Measurements from ENCODE around the gene TMCC3. TPM values are rescaled to one million over a fixed set of nuclear protein-coding genes. Genes with fewer than 3 reads are reported as not detected.
A peak's percentile ranks its signal among the peaks of the same experiment; 100 is the strongest.

The TMCC3 gene
- total and polyA plus RNA-seq, 9 of the 15 experiments (the other 6 are each of a cell fraction or from before 2014, with no cell fraction given): not detected

GRCh38 chr12:94676031-94676641, 25.8 kb upstream of the TMCC3 start (continued):
- TF ChIP-seq ATF3 (IDR thresholded peaks at IDR 0.05): no peak
- TF ChIP-seq ATF3 (CRISPR knock-in tag; conservative IDR thresholded peaks at IDR 0.05): no peak
- TF ChIP-seq CREB5 (CRISPR knock-in tag; IDR thresholded peaks at IDR 0.05): no peak
- no peak for TF ChIP-seq ZNF609 (CRISPR knock-in tag; IDR thresholded peaks at IDR 0.05; ENCODE audit: borderline replicate concordance)
- TF ChIP-seq, protein P1, sequence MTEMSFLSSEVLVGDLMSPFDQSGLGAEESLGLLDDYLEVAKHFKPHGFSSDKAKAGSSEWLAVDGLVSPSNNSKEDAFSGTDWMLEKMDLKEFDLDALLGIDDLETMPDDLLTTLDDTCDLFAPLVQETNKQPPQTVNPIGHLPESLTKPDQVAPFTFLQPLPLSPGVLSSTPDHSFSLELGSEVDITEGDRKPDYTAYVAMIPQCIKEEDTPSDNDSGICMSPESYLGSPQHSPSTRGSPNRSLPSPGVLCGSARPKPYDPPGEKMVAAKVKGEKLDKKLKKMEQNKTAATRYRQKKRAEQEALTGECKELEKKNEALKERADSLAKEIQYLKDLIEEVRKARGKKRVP (CRISPR knock-in tag; IDR thresholded peaks at IDR 0.05): no peak
- TF ChIP-seq BRF1 (IDR thresholded peaks at IDR 0.05; ENCODE audit: borderline replicate concordance, extremely low read depth, insufficient read length): no peak
- TF ChIP-seq MIER1 (IDR thresholded peaks at IDR 0.05; ENCODE audit: low read depth): no peak
- TF ChIP-seq, protein P2, sequence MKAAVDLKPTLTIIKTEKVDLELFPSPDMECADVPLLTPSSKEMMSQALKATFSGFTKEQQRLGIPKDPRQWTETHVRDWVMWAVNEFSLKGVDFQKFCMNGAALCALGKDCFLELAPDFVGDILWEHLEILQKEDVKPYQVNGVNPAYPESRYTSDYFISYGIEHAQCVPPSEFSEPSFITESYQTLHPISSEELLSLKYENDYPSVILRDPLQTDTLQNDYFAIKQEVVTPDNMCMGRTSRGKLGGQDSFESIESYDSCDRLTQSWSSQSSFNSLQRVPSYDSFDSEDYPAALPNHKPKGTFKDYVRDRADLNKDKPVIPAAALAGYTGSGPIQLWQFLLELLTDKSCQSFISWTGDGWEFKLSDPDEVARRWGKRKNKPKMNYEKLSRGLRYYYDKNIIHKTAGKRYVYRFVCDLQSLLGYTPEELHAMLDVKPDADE (conservative IDR thresholded peaks at IDR 0.05; ENCODE audit: control insufficient read depth, low read depth, low read length): no peak
- no peak for TF ChIP-seq NR2C2 (CRISPR knock-in tag; IDR thresholded peaks at IDR 0.05)
- peak; percentile 44; the same call in 1 of the 2 replicates for TF ChIP-seq NR2C2 (tag; IDR thresholded peaks at IDR 0.05)
- peak; percentile 64; the same call in 1 of the 2 replicates for TF ChIP-seq BACH1 (tag; IDR thresholded peaks at IDR 0.05)
- TF ChIP-seq ELF4 (CRISPR knock-in tag; IDR thresholded peaks at IDR 0.05): no peak
- no peak for TF ChIP-seq ZNF232 (CRISPR knock-in tag; IDR thresholded peaks at IDR 0.05)
- TF ChIP-seq SRSF9 (IDR thresholded peaks at IDR 0.05; ENCODE audit: borderline replicate concordance, low read depth, low read length): no peak
- no peak for TF ChIP-seq NFXL1 (CRISPR knock-in tag; IDR thresholded peaks at IDR 0.05)
- TF ChIP-seq ELK3 (CRISPR knock-in tag; IDR thresholded peaks at IDR 0.05): no peak
- TF ChIP-seq POLR2A (conservative IDR thresholded peaks at IDR 0.05): no peak

Measured in K562 (cell line).